Fibroblast of peridontal ligament (primary cell): ENCODE data around the gene WWP2.
"Not testable (repeated sequence)": the region's sequence is repeated elsewhere in the genome, so short reads cannot be mapped to it uniquely, and the experiment has no call there.

Experiments used
- DNase-seq: peaks from one replicate; pipeline ENCODE4 v3.0.0-alpha.2; 2010; ENCODE audit errors: extremely low read depth

Gene WWP2

GRCh38 chr16:69942627-69943170, 180.6 kb downstream of the WWP2 start:
- DNase-seq: no peak

GRCh38 chr16:69943241-69944036, 181.3 kb downstream of the WWP2 start:
- DNase-seq: not testable (repeated sequence)

- DNase-seq: not testable (repeated sequence)
Observed at GRCh38 chr16:69950411-69950810, 188.3 kb downstream of the WWP2 start.

GRCh38 chr16:69951017-69951671, 189.0 kb downstream of the WWP2 start, which contains the start of gene CLEC18A:
Gene CLEC18A (plus strand): TSS chr16:69951334. CDS start chr16:69951367, 33 bp downstream.
- not testable (repeated sequence) for DNase-seq

- DNase-seq: not testable (repeated sequence)
Observed at GRCh38 chr16:69951672-69952031, 189.5 kb downstream of the WWP2 start.

- DNase-seq: not testable (repeated sequence)
Observed at GRCh38 chr16:69952116-69952515, 190.0 kb downstream of the WWP2 start.

- not testable (repeated sequence) for DNase-seq
Observed at GRCh38 chr16:69952572-69953355, 190.6 kb downstream of the WWP2 start.

- not testable (repeated sequence) for DNase-seq
Observed at GRCh38 chr16:69954241-69954640, 192.1 kb downstream of the WWP2 start.

GRCh38 chr16:69963312-69963711, 201.2 kb downstream of the WWP2 start:
- DNase-seq: not testable (repeated sequence)

- not testable (repeated sequence) for DNase-seq
Observed at GRCh38 chr16:69964960-69965660, 203.0 kb downstream of the WWP2 start.

- DNase-seq: not testable (repeated sequence)
Observed at GRCh38 chr16:69965661-69966054, 203.5 kb downstream of the WWP2 start.

- not testable (repeated sequence) for DNase-seq
Observed at GRCh38 chr16:69967688-69968087, 205.6 kb downstream of the WWP2 start.

- not testable (repeated sequence) for DNase-seq
Observed at GRCh38 chr16:69968125-69968524, 206.0 kb downstream of the WWP2 start.

- DNase-seq: not testable (repeated sequence)
Observed at GRCh38 chr16:69969657-69970056, 207.5 kb downstream of the WWP2 start.

- DNase-seq: not testable (repeated sequence)
Observed at GRCh38 chr16:69972120-69972519, 210.0 kb downstream of the WWP2 start.

- DNase-seq: not testable (repeated sequence)
Observed at GRCh38 chr16:69972935-69973334, 210.8 kb downstream of the WWP2 start.

- not testable (repeated sequence) for DNase-seq
Observed at GRCh38 chr16:69985196-69985595, 223.1 kb downstream of the WWP2 start.
